Right atrium auricular region (tissue), 2 donors: ENCODE results near the gene ROR2. TPM values are rescaled to one million over a fixed set of nuclear protein-coding genes. Genes with fewer than 3 reads are reported as not detected.

Experiments used
- DNase-seq: peaks from one replicate; pipeline ENCODE4 v3.0.0-alpha.2; 2019; ENCODE audit warnings: low spot score
- H3K27ac ChIP-seq, 2 donors: fragments of 200-600 bp; sonication (generic); 1 replicate in 1 of 2; 2 replicates in 1 of 2; pipeline ENCODE4 v1.5.1; 2016 to 2019
- H3K27me3 ChIP-seq, 2 donors: fragments of 200-600 bp; sonication (generic); one replicate each; pipeline versions ENCODE4 v1.5.1 to v1.6.0; 2017 to 2019
- H3K36me3 ChIP-seq: fragments of 200-600 bp; sonication (generic); one replicate; pipeline ENCODE4 v1.5.1; 2016
- H3K4me1 ChIP-seq, 2 donors: fragments of 200-600 bp; sonication (generic); one replicate each; pipeline versions ENCODE4 v1.5.1 to v1.6.0; 2017 to 2019
- H3K4me3 ChIP-seq, 2 donors: fragments of 200-600 bp; sonication (generic); 1 replicate in 1 of 2; 2 replicates in 1 of 2; pipeline ENCODE4 v1.5.1; 2017 to 2019; ENCODE audit warnings: mild to moderate bottlenecking in 1 of 2, moderate library complexity in 1 of 2
- H3K9me3 ChIP-seq, 2 donors: fragments of 200-600 bp; sonication (generic); one replicate each; pipeline ENCODE4 v1.5.1; 2019
- total RNA-seq, 2 donors: library from RNA; depleted of rRNA; stranded (reverse); fragments of >200 nt; gene quantifications; one replicate each; pipeline ENCODE4 v1.1.0, GENCODE V29; 2016
- TF ChIP-seq, protein P1 (sequence below), 2 donors: fragments of 200-600 bp; sonication (generic); IDR thresholded peaks; one replicate each; pipeline ENCODE4 v1.5.1; 2019; ENCODE audit warnings: antibody characterized with exemption in 2 of 2

ROR2 gene
- total RNA-seq, 2 donors from 2014 or later: 21.8 to 28.5 TPM

- Histone ChIP-seq H3K36me3 (no peaks in the 10 kb centered on the region), H3K9me3 (no peaks in the 10 kb centered on the region), H3K27me3 (no peaks in the 10 kb centered on the region), H3K4me1 (no peaks in the 10 kb centered on the region), H3K4me3 (no peak overlapping the region), H3K27ac (no peak overlapping the region)
- TF ChIP-seq, protein P1, sequence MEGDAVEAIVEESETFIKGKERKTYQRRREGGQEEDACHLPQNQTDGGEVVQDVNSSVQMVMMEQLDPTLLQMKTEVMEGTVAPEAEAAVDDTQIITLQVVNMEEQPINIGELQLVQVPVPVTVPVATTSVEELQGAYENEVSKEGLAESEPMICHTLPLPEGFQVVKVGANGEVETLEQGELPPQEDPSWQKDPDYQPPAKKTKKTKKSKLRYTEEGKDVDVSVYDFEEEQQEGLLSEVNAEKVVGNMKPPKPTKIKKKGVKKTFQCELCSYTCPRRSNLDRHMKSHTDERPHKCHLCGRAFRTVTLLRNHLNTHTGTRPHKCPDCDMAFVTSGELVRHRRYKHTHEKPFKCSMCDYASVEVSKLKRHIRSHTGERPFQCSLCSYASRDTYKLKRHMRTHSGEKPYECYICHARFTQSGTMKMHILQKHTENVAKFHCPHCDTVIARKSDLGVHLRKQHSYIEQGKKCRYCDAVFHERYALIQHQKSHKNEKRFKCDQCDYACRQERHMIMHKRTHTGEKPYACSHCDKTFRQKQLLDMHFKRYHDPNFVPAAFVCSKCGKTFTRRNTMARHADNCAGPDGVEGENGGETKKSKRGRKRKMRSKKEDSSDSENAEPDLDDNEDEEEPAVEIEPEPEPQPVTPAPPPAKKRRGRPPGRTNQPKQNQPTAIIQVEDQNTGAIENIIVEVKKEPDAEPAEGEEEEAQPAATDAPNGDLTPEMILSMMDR (IDR thresholded peaks at IDR 0.05): no peak
- no peak for DNase-seq
Measured at GRCh38 chr9:91716815-91717214, 233.2 kb downstream of the ROR2 start.

DNA sequence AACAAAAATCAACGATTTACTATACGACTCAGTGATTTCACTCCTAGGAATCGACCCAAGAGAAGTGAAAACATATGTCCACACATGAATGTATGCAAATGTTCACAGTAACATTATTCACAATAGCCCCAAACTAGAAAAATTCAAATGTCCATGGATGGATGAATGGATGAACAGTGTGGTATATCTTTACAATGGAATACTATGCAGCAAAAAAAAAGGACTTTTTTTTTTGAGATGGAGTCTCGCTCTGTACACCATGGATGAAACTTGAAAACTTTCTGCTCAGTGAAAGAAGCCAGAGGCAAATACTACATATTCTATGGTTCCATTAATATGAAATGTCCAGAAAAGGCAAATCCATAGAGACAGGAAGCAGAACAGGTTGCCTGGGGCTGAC lies 233.8 kb downstream of the ROR2 start:
- no peaks in the 10 kb centered on the region for H3K9me3 ChIP-seq
- no peaks in the 10 kb centered on the region for H3K36me3 ChIP-seq
- H3K4me3 ChIP-seq: no peak overlapping the region

DNA sequence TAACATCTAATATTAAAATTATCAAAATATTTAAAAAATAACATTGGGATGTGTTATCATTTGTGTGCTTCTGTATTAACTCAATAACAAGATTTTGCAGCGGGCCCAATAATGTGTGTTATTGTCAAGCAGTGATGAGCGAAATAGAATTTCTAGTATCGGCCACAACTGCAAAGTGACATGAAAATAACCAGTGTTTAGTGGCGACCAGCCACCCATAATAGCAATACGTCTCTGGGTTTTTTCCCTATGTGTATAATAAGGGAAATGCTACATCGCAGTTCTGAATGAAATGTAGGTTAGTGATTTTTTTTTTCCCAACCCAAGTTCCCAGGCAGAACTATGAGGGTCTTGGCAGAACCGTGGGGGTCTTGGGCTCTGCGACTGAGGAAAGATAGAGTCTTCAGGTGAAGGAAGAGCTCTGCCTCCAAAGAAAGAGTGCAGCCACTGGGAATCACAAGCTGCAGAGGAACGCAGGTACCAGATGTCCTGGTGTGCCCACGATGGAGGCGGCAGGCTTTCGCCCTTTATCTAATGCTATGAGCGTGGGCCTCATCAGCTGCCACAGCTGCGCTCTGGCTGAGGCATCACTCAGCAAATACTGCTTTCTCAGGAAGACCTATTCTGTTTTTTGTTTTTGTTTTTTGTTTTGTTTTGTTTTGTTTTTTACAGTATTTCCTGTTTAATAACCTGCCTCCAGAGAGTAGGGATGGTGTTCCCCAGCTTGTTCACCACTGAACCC lies 235.0 kb downstream of the ROR2 start:
- TF ChIP-seq, protein P1 (IDR thresholded peaks at IDR 0.05): no peak
- H3K4me3 ChIP-seq: peak overlapping the region in 1 of 2 donors; percentile 45
- no peaks in the 10 kb centered on the region for H3K9me3 ChIP-seq
- no peak for DNase-seq
- H3K36me3 ChIP-seq: no peaks in the 10 kb centered on the region
- peak overlapping the region; percentile 63 to 65 for H3K27ac ChIP-seq
- no peaks in the 10 kb centered on the region for H3K4me1 ChIP-seq
- no peaks in the 10 kb centered on the region for H3K27me3 ChIP-seq

More for the DNA sequence above, 233.8 kb downstream of the ROR2 start:
- no peaks in the 10 kb centered on the region for H3K4me1 ChIP-seq
- H3K27ac ChIP-seq: no peak overlapping the region
- TF ChIP-seq, protein P1 (IDR thresholded peaks at IDR 0.05): no peak
- DNase-seq: no peak
- no peaks in the 10 kb centered on the region for H3K27me3 ChIP-seq

DNA sequence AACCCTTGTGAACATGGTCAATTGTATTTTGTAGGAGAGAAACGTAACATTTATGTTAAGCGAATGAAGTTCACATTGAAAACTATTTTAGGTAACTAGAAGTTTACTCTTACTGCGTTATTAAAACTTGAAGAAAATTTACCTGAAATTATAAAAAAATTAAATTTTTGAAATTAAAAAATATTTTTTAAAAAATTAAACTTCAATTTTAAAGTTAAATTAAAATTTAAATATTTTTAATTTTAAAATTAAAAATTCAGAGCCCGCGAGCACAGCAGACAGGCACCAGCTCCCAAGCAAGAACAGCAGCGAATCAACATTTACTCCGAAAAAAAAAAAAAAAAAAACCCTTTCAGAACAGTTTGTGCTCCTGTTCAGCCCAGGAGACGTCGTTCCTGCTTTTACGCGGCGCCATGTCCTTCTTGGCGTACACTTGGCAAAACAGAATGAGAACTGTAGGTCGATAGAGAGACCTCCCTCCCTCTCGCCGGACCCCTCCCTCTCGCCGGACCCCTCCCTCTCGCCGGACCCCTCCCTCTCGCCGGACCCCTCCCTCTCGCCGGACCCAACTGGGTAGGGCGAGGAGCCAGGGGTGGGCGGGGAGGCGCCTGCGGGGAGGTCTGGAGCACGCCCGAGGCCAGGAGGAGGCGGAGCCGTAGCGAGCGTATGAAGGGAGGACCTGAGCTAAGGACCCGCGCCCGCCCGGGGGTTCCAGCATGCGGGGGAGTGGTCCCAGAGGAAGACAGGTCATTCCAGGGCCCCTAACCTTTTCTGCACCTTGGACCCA lies 235.8 kb downstream of the ROR2 start:
- TF ChIP-seq, protein P1 (IDR thresholded peaks at IDR 0.05): no peak
- Histone ChIP-seq H3K27ac (peak overlapping the region; percentile 63 to 65), H3K9me3 (no peaks in the 10 kb centered on the region), H3K4me1 (no peaks in the 10 kb centered on the region), H3K27me3 (no peaks in the 10 kb centered on the region), H3K4me3 (peak overlapping the region; percentile 29 to 45), H3K36me3 (no peaks in the 10 kb centered on the region)
- DNase-seq: no peak

GRCh38 chr9:91712811-91713210 lies 237.2 kb downstream of the ROR2 start:
- Histone ChIP-seq H3K9me3 (no peaks in the 10 kb centered on the region), H3K4me3 (no peak overlapping the region), H3K36me3 (no peaks in the 10 kb centered on the region), H3K27ac (no peak overlapping the region), H3K27me3 (no peaks in the 10 kb centered on the region), H3K4me1 (no peaks in the 10 kb centered on the region)
- DNase-seq: no peak
- TF ChIP-seq, protein P1 (IDR thresholded peaks at IDR 0.05): no peak
